HK-2 (cell line): Measurements from ENCODE around the gene SYT2.
A peak's percentile ranks its signal among the peaks of the same experiment; 100 is the strongest.
"Not testable (repeated sequence)": the region's sequence is repeated elsewhere in the genome, so short reads cannot be mapped to it uniquely, and the experiment has no call there.

ENCODE experiments used
- DNase-seq: peaks from one replicate; pipeline ENCODE4 v3.0.0-alpha.2; 2018; ENCODE audit not compliant: unreplicated experiment

Gene SYT2

GRCh38 chr1:202623075-202623474 lies 87.2 kb downstream of the SYT2 start:
- DNase-seq, result no peak

- DNase-seq, result no peak
Measured at GRCh38 chr1:202622388-202622787, 87.9 kb downstream of the SYT2 start.

DNA sequence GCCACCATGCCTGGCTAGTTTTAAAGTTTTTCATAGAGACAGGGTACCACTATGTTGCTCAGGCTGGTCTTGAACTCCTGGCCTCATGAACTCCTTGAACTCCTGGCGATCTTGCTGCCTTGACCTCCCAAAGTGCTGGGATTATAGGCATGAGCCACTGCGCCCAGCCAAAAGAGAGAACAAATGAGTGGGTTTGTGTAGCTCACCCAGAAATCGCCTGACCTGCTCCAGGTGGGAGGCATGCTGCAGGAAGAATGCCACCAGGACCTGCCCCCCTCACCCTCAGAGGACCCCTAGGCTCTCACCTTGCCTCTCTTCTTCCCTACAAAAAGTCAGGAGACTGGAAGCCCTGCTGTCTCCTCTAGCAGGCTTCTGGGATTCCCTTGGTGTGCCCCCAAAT lies 88.8 kb downstream of the SYT2 start:
- no peak for DNase-seq

- not testable (repeated sequence) for DNase-seq
Measured at GRCh38 chr1:202620036-202620435, 90.2 kb downstream of the SYT2 start.

- no peak for DNase-seq
Measured at GRCh38 chr1:202619505-202619904, 90.7 kb downstream of the SYT2 start.

GRCh38 chr1:202619012-202619411 lies 91.2 kb downstream of the SYT2 start:
- not testable (repeated sequence) for DNase-seq

DNA sequence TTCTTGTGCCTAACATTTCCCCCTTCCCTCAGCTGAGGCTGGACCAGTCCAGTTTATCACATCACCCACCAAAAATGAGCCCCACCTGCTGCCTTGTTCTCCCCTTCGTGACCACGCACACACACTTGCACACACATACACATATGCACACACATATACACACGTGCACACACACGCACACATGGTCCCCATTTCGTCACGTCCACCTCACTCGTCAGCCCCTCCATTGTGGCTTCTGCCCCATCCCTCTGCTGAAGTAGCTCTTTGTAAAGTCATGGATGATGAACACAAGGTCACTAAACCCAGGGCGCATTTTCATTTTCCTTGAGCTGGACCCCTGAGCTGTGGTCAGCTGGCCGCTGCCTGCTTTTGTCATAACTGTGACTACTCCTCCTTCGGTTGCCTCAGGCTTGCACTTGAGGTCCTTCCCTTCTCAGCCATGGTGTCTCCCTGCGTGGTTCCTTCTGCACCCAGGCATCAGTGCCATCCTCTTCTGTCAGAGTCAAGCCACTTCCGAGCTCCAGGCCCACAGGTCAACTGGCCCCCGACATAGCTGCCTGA lies 93.8 kb downstream of the SYT2 start:
- DNase-seq, result no peak

GRCh38 chr1:202615501-202616354 lies 94.5 kb downstream of the SYT2 start:
- peak; percentile 80 for DNase-seq

GRCh38 chr1:202615208-202615500 lies 95.1 kb downstream of the SYT2 start:
- DNase-seq, result not testable (repeated sequence)

DNA sequence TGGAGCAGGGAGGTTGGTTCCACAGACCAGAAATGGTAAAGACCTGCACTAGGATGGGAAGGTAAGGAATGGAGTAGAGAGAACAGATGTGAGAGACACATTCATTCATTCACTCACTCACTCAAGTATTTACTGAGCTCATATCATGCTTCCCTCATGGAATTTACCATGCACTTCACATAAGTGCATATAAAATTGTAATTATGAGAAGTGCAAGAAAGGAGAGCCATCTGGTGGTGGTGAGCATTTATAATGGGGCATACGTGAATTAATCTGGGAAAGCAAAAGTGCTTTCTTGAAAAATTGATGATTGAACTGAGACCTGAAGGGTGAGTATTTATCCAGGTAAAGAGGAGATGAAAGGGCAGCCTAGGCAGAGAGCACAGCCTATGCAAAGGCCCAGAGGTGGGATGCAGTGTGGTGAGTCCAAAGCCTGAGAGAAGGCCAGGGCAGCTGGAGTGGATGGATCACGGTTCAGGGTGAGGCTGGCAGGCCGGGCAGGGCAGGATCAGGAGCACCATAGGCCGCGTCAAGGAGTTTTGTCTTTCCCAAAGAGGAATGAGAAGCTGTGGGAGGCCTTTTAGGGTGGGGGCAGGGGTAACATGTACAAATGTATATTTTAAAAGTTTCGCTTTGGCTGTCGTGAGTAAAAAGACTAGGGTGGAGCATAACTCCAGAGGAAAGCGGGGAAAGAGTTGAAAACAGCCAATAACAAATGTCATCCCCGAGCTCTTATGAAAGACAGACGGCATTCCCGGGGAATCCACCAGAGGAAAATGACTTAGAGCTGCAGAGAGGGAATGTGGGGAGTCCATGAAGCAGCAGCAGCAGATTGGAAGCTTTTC lies 95.7 kb downstream of the SYT2 start:
- DNase-seq, result not testable (repeated sequence)

DNA sequence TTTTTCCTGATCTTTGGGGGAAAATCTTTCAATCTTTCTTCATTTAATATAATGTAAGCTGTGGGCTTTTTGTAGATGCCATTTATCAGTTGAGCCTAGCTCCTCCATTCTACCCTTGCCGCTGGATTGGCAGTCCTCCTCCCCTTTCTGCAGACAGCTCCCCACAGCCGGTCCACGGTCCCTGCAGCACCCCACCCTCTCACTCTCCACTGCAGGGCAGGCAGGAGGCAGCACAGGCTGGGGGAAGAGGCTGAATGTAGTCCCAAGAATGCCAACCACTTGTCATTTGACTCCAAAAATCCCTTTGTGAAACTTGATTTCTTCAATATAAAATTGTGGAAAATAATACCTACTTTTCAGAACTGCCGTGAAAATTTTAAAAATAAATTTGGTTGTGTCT lies 96.7 kb downstream of the SYT2 start:
- no peak for DNase-seq

GRCh38 chr1:202612036-202612435 lies 98.2 kb downstream of the SYT2 start:
- DNase-seq, result not testable (repeated sequence)

DNA sequence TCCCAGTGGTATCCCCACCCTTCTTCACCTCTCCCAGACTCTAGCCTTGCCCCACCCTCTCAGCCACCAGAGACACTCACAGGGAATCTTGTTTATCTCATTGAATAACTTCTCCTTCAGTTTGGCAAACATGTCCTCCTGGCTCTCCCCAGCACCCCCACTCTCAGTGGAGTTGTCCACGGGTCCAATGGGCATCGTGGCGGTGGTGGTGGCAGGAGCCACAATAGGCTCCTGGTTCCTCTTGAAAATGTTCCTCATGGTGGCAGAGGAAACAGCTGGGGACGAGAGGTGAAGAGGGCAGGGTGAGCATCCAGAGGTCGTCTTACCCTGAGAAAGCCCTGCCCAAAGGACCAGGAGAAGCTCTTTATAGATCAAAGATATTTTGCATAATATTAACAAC lies 104.7 kb downstream of the SYT2 start:
- DNase-seq, result no peak

DNA sequence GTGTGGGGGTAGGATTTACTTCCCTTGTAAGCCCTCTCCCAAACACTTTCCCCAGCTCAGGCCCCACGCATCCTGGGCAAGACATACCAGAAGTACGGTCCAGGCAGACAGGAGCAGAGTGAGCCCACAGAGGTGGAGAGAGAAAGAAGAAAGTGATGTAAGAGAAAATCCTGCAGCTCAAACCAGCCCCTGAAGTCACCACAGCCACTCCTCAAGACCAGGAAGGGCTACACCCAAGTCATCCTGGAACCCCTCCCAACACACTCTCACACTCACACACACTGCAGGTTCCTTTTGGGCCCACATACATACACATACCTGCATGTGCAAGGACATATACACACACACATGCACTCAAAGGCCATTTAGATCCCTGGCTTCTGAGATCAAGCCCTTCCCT lies 106.8 kb downstream of the SYT2 start:
- DNase-seq, result no peak

DNA sequence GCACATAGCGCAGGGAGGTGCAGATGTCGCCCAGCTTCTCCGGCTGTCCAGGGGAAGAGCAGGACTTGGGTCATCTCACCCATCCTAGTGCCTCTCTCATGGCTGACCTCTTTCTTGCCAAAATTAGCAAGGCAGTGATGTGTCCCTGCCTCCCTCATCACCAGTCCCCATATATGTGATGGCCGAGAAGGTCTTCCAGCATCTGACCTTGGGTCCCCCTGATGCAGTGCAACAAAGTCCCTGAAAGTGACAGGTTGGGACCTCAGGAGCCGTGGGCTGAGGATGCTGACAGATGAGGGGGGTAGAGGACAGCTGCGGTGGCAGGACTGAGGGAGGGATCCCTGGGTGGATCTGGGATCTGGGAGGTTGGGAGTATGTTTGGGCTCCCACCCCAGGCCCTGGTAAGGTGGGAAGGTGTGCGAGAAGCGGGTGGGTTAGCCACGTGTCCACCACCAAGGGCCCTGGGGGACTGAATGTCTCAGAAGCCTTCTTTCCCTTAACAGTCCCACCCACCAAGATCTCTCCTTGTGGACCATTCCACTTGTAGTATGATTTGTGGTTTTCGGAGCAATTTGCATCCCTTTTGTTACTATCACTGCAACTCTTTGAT lies 109.7 kb downstream of the SYT2 start:
- DNase-seq, result no peak

GRCh38 chr1:202599669-202600431 lies 110.4 kb downstream of the SYT2 start:
- DNase-seq, result peak; percentile 81

DNA sequence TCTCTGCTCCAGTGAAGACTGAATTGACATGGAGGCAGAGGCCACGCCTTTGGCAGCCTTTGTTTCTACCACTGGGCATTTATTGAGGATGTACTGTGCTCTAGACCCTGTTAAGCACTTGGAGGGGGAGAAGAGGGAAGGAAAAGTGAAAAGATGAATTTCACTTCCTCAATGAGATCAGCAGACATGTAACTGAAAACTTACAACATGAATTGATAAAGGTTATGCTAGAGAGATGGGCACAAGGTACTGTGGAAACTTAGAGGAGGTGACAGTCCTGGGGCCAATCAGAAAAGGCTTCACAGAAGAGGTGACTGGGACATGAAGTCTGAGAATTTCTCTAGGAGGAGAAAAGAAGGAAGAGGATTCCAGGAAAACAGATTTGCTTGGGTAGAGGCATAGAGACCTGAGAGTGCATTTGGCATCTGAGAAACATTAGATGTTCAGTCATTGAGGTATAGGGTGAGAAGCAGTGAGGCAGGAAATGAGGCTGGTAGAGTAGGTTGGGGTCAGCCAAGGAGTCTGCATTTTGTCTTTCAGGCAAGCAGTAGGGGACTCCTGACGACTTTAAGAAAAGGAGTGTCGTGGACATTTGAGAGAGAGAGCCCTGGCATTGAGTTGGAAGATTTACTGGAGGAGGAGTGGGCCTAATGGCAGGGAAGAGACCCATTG lies 113.0 kb downstream of the SYT2 start:
- DNase-seq, result no peak

DNA sequence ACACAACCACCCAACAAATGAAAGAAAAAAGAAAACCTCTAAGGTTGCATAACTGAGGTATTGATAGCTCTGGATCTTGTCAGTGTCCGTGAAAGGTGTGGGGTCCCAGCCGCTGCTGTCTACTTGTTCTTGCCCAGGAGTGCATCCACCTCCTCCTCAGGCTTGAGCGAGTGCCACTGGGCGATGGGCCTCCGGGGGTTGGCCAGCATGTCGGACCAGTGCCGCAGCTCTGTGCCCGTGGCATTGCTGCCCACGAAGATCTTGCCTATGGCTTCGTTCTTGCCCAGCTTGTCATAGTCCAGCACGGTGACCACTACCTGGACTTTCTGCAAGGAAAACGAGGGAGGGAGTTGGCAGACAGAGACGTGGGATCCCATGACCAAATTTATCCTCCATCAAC lies 113.6 kb downstream of the SYT2 start:
- DNase-seq, result no peak

DNA sequence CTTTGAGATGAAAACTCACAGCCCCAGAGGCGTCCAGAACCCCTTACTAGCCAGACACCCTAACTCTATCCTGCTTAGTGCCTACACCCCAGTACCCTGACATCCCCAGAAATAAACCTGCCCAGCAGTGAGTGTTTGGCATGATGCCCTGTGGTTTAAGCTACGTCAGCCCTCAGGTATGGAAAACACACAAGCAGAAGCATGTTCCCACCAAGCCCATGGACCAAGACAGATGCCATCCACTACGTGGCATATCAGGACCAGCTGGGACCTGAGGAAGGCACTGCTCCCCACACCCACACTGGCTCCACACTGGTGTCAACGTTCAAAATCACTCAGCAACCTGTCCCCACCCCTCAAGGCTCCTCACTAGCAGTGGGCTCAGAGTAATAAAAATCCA lies 116.4 kb downstream of the SYT2 start:
- no peak for DNase-seq

DNA sequence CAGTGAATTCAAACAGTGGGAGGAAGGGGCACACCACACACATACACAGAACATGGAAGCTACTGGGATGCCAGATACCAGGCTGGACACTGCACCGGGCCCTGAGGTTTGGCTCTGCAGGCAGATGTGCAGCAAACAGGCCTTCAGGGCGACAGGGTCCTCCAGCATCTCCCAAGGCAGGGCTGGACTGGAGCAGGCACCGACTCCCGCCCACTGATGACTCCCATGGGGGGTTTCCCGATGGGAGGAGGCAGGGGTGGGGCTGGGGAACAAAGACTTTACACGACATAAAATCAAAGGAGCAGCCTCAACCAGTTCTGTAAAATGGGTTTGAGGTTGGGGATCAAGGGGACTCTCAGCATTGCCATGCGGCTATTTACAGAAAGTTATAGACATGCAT lies 118.1 kb downstream of the SYT2 start:
- DNase-seq, result no peak

- DNase-seq, result no peak
Measured at GRCh38 chr1:202591515-202591914, 118.7 kb downstream of the SYT2 start.
